Hindlimb muscle (tissue), 1 donor: ENCODE data around the gene OR6F1. TPM values are rescaled to one million over a fixed set of nuclear protein-coding genes. Genes with fewer than 3 reads are reported as not detected.
"Not testable (repeated sequence)": the region's sequence is repeated elsewhere in the genome, so short reads cannot be mapped to it uniquely, and the experiment has no call there.

Source experiments
- DNase-seq: peaks from one replicate; pipeline ENCODE4 v3.0.0-alpha.2; 2013
- polyA plus RNA-seq: library from polyadenylated mRNA; unstranded; fragments of 120-200 nt; gene quantifications from one replicate; pipeline ENCODE4 v1.2.1, GENCODE V29; 2013; ENCODE audit not compliant: insufficient read length

The OR6F1 gene
- polyA plus RNA-seq: not detected

DNA sequence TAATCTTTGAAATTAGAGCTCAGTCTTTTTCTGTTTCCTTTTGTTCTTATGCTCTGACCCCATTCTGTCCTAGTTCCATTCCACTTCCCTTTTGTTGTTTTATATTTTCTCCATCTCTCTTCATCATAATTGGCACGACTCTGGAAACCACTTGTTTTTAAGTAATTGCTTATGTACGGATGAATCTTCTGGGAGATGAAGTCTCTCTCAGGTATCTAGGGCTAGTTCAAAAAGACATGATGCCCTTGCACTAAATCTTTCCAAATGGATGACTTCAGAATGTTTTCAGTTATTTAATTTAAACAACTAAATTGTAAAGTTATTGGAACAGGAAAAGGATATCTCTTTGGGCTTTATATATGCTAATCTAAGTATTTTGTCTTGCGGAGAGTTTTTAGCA lies at the start of gene OR6F1:
OR6F1 (minus strand) TSS at position 101 of the 400 bp plus-strand sequence. CDS start 3,891 bp downstream, outside the sequence.
- DNase-seq: no peak

GRCh38 chr1:247760456-247760855 lies 44.0 kb upstream of the OR6F1 start, which contains the start of gene OR1C1:
OR1C1 (minus strand) TSS chr1:247760556; CDS start chr1:247758406, 2,150 bp downstream.
- no peak for DNase-seq

- not testable (repeated sequence) for DNase-seq
Measured at GRCh38 chr1:247754311-247754710, 37.9 kb upstream of the OR6F1 start.

- no peak for DNase-seq
Measured at GRCh38 chr1:247749870-247750269, 33.4 kb upstream of the OR6F1 start.

DNA sequence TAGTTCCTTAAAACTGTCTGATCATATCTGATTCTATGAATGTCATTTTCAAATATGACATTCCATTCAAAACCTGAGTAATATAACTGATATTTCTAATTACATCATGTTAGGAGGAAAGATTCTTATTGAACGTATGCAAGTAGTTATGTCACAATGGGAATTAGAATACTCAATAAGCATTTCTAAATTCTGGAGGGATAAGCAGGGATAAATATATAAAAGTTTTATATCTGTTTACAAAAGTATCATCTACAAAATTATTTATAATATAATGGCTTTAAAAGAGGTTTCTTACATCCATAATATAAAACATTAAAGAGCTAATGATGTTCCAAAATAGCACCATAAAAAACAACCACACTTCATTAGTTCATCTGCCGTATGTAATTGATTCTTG lies 31.6 kb upstream of the OR6F1 start, which contains the start of gene OR14A2:
OR14A2 (minus strand) TSS at position 101 of the 400 bp plus-strand sequence.
- DNase-seq: no peak

GRCh38 chr1:247747616-247748015 lies 31.2 kb upstream of the OR6F1 start:
- no peak for DNase-seq

- no peak for DNase-seq
Measured at GRCh38 chr1:247746391-247746935, 30.0 kb upstream of the OR6F1 start.

- not testable (repeated sequence) for DNase-seq
Measured at GRCh38 chr1:247742215-247742760, 25.8 kb upstream of the OR6F1 start.

DNA sequence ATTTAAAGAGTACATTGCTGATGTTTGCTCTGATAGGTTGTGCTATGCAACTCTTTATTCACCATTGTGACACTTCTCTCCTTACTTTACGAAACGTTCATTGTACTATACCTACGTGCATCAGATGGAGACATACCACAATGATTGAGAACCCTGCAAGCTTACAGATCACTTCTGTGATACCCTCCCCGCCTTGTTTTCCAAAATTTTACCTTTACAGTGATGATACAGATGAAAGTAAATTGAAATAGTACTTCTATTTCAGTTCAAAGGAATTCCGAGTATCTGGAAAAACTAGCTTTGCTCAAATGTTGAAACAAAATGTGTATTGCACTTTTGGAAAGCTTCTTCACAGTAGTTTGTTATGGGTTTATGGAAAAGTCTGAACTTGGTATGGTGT lies 25.3 kb upstream of the OR6F1 start:
- DNase-seq: no peak

- DNase-seq: no peak
Measured at GRCh38 chr1:247740721-247741120, 24.3 kb upstream of the OR6F1 start.

DNA sequence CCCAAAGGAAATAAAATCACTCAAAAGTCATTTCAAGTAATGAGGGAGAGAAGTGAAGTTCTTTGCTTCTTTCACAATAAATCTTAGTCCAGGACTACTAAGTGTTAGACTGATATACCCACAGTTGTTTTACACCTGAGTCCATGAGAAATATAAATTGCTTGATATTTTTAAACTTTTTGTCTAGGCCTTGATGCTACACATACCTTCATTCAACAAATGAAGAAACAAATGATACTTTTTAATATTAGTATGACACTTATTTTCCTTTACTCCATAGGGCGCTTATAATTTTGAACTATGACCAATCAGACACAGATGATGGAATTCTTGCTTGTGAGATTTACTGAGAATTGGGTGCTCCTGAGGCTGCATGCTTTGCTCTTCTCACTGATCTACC lies 21.9 kb upstream of the OR6F1 start, which contains the start of gene OR14K1:
OR14K1 (plus strand) TSS at position 301 of the 400 bp plus-strand sequence; CDS start at position 301, 0 bp downstream.
- DNase-seq: no peak

- DNase-seq: no peak
Measured at GRCh38 chr1:247721222-247721621, 4.8 kb upstream of the OR6F1 start.

DNA sequence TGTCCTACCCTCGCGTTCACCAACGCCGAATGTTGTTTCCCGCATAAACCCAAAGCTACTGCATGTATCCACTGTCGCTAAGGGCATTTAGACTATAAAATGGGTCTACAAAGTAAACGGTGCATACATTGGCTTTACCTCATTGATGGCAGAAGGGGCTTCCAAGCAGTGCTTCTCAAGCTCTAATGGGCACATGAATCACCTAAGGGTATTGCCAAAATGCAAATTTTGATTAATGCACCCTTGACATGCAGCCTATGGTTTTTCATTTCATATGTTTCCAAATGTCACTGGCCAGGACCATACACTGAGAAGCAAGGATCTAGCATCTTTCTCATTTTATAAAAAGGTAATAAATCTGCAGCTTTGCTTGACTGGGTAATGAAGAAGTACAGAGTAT lies 2.7 kb downstream of the OR6F1 start:
- no peak for DNase-seq

GRCh38 chr1:247710681-247711080 lies 5.8 kb downstream of the OR6F1 start:
- not testable (repeated sequence) for DNase-seq

DNA sequence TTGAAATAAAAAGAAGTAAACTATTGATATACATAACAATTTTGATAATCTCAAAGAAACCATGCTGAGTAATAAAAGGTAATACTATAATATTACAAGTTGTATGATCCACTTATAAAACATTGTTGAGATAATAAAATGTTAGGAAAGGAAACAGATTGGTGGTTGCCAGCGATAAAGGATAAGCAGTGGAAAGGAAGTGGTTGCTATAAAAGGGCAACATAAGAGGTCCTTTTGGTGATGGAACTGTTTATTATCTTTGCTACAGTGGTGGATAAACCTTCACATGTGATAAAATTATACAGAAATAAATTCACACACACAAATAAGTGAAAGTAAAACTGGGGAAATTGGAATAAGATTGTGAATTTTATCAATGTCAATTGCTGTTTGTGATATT lies 15.1 kb downstream of the OR6F1 start:
- DNase-seq: no peak

- DNase-seq: peak; percentile 5
Measured at GRCh38 chr1:247681288-247681897, 35.1 kb downstream of the OR6F1 start.

GRCh38 chr1:247680171-247680570 lies 36.3 kb downstream of the OR6F1 start:
- DNase-seq: no peak

- no peak for DNase-seq
Measured at GRCh38 chr1:247679639-247680038, 36.8 kb downstream of the OR6F1 start, which contains the start of gene OR13G1. OR13G1 (minus strand) TSS chr1:247679739; CDS start chr1:247673041, 6,698 bp downstream.

GRCh38 chr1:247669225-247669624 lies 47.2 kb downstream of the OR6F1 start:
- no peak for DNase-seq
